Thoracic aorta endothelial cell (primary cell): ENCODE data around the gene TICAM1. TPM values are rescaled to one million over a fixed set of nuclear protein-coding genes. Genes with fewer than 3 reads are reported as not detected.

Experiments used
- small RNA-seq: library from RNA; depleted of rRNA; stranded (forward); fragments of <200 nt; gene quantifications from one replicate; pipeline ENCODE3, GENCODE V24; 2012
- total RNA-seq: library from RNA; depleted of rRNA; stranded (reverse); fragments of >200 nt; gene quantifications from 2 replicates; pipeline ENCODE4 v1.2.3, GENCODE V29; 2012

The TICAM1 gene
- total RNA-seq, result 3.9 and 5.5 TPM in 2 replicates

DNA sequence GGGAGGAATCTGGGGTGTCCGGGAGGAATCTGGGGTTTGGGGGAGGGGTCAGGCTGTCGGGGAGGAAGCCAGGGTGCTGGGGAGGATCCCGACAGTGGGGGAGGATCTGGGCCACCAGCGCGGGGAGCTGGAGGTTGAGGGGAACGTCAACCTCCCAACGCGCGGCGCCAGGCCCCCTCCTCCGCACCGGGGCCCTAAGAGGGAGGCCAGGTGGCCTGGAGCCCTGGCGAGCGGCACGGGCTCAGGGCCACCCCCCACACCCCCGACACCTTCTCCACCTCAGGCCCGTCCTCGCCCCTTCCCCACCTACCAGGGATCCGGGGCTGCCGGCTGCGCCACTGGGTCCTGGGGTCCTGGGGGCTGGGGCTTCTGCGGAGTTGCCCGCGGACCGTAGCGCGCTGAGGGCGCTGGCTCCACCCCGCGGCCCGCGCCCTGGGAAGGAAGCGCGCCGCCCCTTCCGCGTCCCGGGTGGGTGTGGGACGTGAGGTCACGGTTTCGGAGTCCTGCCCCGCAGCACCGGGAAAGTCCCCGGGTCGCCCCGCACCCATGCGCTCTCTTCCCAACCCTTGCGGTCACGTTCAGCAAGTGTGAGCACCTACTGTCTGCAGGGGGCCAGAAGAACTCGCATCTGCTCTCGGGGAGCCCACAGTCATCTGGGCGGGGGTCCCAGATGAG, at the start of gene TICAM1:
TSS of gene TICAM1 (minus strand) at position 409 of the 675 bp plus-strand sequence. CDS start 13,335 bp downstream, outside the sequence.

GRCh38 chr19:4867534-4868285, 36.2 kb upstream of the TICAM1 start, which contains the start of gene PLIN3:
Gene PLIN3, minus strand, starts transcription at chr19:4867667. Its CDS starts 6,273 bp downstream, at chr19:4861394.

DNA sequence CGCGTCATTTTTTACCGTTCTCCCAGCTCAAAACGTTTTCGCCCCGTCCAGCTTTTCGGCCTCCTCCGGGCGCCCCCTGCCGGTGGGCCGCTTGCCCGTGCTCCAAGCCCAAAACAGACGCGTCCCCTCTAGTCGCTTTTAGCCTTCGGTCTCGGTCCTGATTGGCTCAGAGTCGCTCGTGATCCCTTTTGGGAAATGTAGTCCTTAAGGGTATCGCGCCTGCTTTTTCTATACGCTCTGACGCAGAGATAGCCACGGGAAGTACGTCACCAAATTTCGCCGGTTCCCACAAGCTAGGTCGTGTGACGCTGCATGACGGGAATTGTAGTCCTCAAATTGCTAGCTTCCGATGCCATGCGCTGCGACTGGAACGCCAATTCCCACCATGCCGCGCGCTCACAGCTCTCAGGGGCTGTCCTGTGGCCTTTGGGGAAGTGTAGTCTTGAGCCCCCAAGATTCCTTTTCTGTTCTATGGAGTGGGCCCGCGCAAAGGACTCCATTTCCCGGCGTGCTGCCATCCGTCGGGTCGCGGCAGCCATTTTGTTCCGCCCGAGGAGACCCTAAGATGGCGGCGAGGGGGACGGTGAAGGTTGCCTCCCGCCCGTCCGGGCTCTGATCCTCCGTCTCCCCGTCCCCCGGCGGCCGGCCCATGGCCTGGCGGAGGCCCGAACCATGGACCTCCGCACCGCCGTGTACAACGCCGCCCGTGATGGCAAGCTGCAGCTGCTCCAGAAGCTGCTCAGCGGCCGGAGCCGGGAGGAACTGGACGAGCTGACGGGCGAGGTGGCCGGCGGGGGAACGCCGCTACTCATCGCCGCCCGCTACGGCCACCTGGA, 40.1 kb downstream of the TICAM1 start, which contains the start of gene FEM1A:
TSS of gene FEM1A (plus strand) at position 552 of the 836 bp plus-strand sequence. CDS start at position 673, 121 bp downstream.

Small RNAs within 50 kb of the gene (small RNA-seq; reads per million reads assigned to genes)
- 0.49 reads per million for gene MIR7-3

Other genes starting within 250 kb of the TICAM1 start
- gene TNFAIP8L1, start 192.2 kb downstream of the TICAM1 start, total RNA-seq, result 22.7 and 23.0 TPM in 2 replicates
- 162 and 175 TPM in 2 replicates for gene MYDGF, start 161.4 kb downstream of the TICAM1 start, total RNA-seq
- 69.8 and 85.8 TPM in 2 replicates for gene DPP9, start 107.9 kb downstream of the TICAM1 start, total RNA-seq
- 14.6 and 15.1 TPM in 2 replicates for gene FEM1A, start 40.0 kb downstream of the TICAM1 start, total RNA-seq
- 78.6 and 98.9 TPM in 2 replicates for gene PLIN3, start 36.0 kb upstream of the TICAM1 start, total RNA-seq
- gene ARRDC5, start 71.2 kb upstream of the TICAM1 start, total RNA-seq, result not detected in 2 replicates
- 47.7 and 57.4 TPM in 2 replicates for gene UHRF1, start 77.8 kb upstream of the TICAM1 start, total RNA-seq
- 23.9 and 25.6 TPM in 2 replicates for gene KDM4B, start 137.4 kb upstream of the TICAM1 start, total RNA-seq